GM12892 (cell line): ENCODE data around the gene CNIH1.

ENCODE experiments used
- POLR2A ChIP-seq: IDR thresholded peaks from 2 replicates; pipeline ENCODE4 v1.6.1; 2011; ENCODE audit warnings: low read depth, low read length, control low read depth
- POLR2AphosphoS5 ChIP-seq: IDR thresholded peaks from 2 replicates; pipeline ENCODE4 v1.6.1; 2011; ENCODE audit warnings: low read depth, low read length, control low read depth

GRCh38 chr14:54394596-54394995 is 46.6 kb downstream of the CNIH1 start:
- TF ChIP-seq POLR2AphosphoS5 (no peak), POLR2A (no peak)
